ENCODE results near the gene CYP17A1.

CYP17A1 gene

GRCh38 chr10:102795453-102796406 is 41.5 kb downstream of the CYP17A1 start:
- no peak for DNase-seq (ENCODE audit: low spot score)
- in situ Hi-C loops (cut with MboI; ENCODE audit: low sequenced_read_pairs, unreplicated experiment) = no loop called here
- no peak for TF ChIP-seq CTCF (IDR thresholded peaks at IDR 0.05; ENCODE audit: borderline replicate concordance, control extremely low read depth, extremely low read depth, insufficient read depth, missing control alignments)

- TF ChIP-seq CTCF (IDR thresholded peaks at IDR 0.05; ENCODE audit: borderline replicate concordance, control extremely low read depth, extremely low read depth, insufficient read depth, missing control alignments) = no peak
- in situ Hi-C loops (cut with MboI; ENCODE audit: low sequenced_read_pairs, unreplicated experiment) = no loop called here
- no peak for DNase-seq (ENCODE audit: low spot score)
Observed at GRCh38 chr10:102791754-102792395, 45.3 kb downstream of the CYP17A1 start.

- in situ Hi-C loops (cut with MboI; ENCODE audit: low sequenced_read_pairs, unreplicated experiment) = no loop called here
- no peak for DNase-seq (ENCODE audit: low spot score)
- no peak for TF ChIP-seq CTCF (IDR thresholded peaks at IDR 0.05; ENCODE audit: borderline replicate concordance, control extremely low read depth, extremely low read depth, insufficient read depth, missing control alignments)
Observed at GRCh38 chr10:102785818-102786217, 51.4 kb downstream of the CYP17A1 start.

- in situ Hi-C loops (cut with MboI; ENCODE audit: low sequenced_read_pairs, unreplicated experiment) = no loop called here
- TF ChIP-seq CTCF (IDR thresholded peaks at IDR 0.05; ENCODE audit: borderline replicate concordance, control extremely low read depth, extremely low read depth, insufficient read depth, missing control alignments) = no peak
- DNase-seq (ENCODE audit: low spot score) = no peak
Observed at GRCh38 chr10:102783568-102783967, 53.6 kb downstream of the CYP17A1 start.

GRCh38 chr10:102782673-102783551 is 54.3 kb downstream of the CYP17A1 start:
- in situ Hi-C loops (cut with MboI; ENCODE audit: low sequenced_read_pairs, unreplicated experiment) = no loop called here
- no peak for TF ChIP-seq CTCF (IDR thresholded peaks at IDR 0.05; ENCODE audit: borderline replicate concordance, control extremely low read depth, extremely low read depth, insufficient read depth, missing control alignments)
- DNase-seq (ENCODE audit: low spot score) = no peak

GRCh38 chr10:102781921-102782557 is 55.2 kb downstream of the CYP17A1 start:
- in situ Hi-C loops (cut with MboI; ENCODE audit: low sequenced_read_pairs, unreplicated experiment) = no loop called here
- no peak for TF ChIP-seq CTCF (IDR thresholded peaks at IDR 0.05; ENCODE audit: borderline replicate concordance, control extremely low read depth, extremely low read depth, insufficient read depth, missing control alignments)
- DNase-seq (ENCODE audit: low spot score) = no peak

Measured in GM13976 (cell line).